DMS79 treated with DMSO at 0.1 percent for 48 hours (cell line): ENCODE data around the gene CD36.

ENCODE experiments used
- DNase-seq: peaks from one replicate; lab custom pipeline; 2025; lab: John Stamatoyannopoulos, UW

Gene CD36

GRCh38 chr7:80624763-80625162 lies 13.7 kb upstream of the CD36 start:
- no peak for DNase-seq

- DNase-seq = no peak
Measured at GRCh38 chr7:80629023-80629422, 9.4 kb upstream of the CD36 start.

- DNase-seq = peak; percentile 88
Measured at GRCh38 chr7:80630608-80631405, 7.6 kb upstream of the CD36 start.

- DNase-seq = no peak
Measured at GRCh38 chr7:80631421-80631820, 7.0 kb upstream of the CD36 start.

GRCh38 chr7:80632139-80632538 lies 6.3 kb upstream of the CD36 start:
- DNase-seq = no peak

GRCh38 chr7:80632819-80633218 lies 5.6 kb upstream of the CD36 start:
- DNase-seq = no peak

GRCh38 chr7:80634505-80634904 lies 3.9 kb upstream of the CD36 start:
- no peak for DNase-seq

GRCh38 chr7:80635533-80635932 lies 2.9 kb upstream of the CD36 start:
- DNase-seq = no peak

- DNase-seq = no peak
Measured at GRCh38 chr7:80635998-80636397, 2.4 kb upstream of the CD36 start.

GRCh38 chr7:80636709-80637108 lies 1.7 kb upstream of the CD36 start:
- no peak for DNase-seq

- DNase-seq = no peak
Measured at GRCh38 chr7:80637454-80637853, 988 bp upstream of the CD36 start.

- no peak for DNase-seq
Measured at GRCh38 chr7:80639011-80639410, 569 bp downstream of the CD36 start.

GRCh38 chr7:80640846-80641245 lies 2.4 kb downstream of the CD36 start:
- DNase-seq = no peak

- no peak for DNase-seq
Measured at GRCh38 chr7:80641548-80641947, 3.1 kb downstream of the CD36 start.

- no peak for DNase-seq
Measured at GRCh38 chr7:80642871-80643270, 4.4 kb downstream of the CD36 start.

GRCh38 chr7:80643336-80643915 lies 5.0 kb downstream of the CD36 start:
- no peak for DNase-seq

- DNase-seq = no peak
Measured at GRCh38 chr7:80644054-80644453, 5.6 kb downstream of the CD36 start.

GRCh38 chr7:80646083-80646865 lies 7.8 kb downstream of the CD36 start:
- no peak for DNase-seq

GRCh38 chr7:80647436-80647835 lies 9.0 kb downstream of the CD36 start:
- no peak for DNase-seq

- DNase-seq = no peak
Measured at GRCh38 chr7:80648031-80648600, 9.7 kb downstream of the CD36 start.

GRCh38 chr7:80649011-80649410 lies 10.6 kb downstream of the CD36 start:
- no peak for DNase-seq

GRCh38 chr7:80650030-80650429 lies 11.6 kb downstream of the CD36 start:
- DNase-seq = no peak

- no peak for DNase-seq
Measured at GRCh38 chr7:80651471-80651870, 13.0 kb downstream of the CD36 start.
